ENCODE data around the gene SCN1A.
A peak's percentile ranks its signal among the peaks of the same experiment; 100 is the strongest.

Gene SCN1A

GRCh38 chr2:165967746-165968145 lies 160.1 kb downstream of the SCN1A start:
- no peak for DNase-seq

DNA sequence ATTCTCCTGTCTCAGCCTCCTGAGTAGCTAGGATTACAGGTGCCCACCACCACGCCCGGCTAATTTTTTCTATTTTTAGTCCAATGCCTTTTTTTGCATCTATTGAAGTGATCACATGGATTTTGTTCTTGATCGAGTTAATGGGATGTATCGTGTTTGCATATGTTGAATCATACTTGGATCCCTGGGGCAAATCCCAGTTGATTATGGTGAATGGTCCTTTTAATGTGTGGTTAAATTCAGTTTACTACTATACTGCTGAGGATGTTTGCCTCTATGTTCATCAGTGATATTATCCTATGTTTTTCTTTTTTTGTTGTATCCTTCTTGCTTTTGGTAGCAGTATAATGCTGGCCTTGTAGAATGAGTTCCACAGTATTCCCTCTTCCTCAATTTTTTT lies 166.0 kb downstream of the SCN1A start:
- no peak for DNase-seq

GRCh38 chr2:165959371-165959770 lies 168.4 kb downstream of the SCN1A start:
- no peak for DNase-seq

GRCh38 chr2:165958313-165958960 lies 169.4 kb downstream of the SCN1A start:
- DNase-seq, result no peak

GRCh38 chr2:165957030-165957675 lies 170.7 kb downstream of the SCN1A start:
- DNase-seq, result no peak

GRCh38 chr2:165953655-165954606 lies 173.9 kb downstream of the SCN1A start, which contains the start of gene TTC21B:
Gene TTC21B, minus strand, starts transcription at chr2:165953776. Its CDS starts 71 bp downstream, at chr2:165953705.
- peak; percentile 92 for DNase-seq

- DNase-seq, result no peak
Observed at GRCh38 chr2:165953306-165953654, 174.5 kb downstream of the SCN1A start.

- no peak for DNase-seq
Observed at GRCh38 chr2:165952741-165953211, 175.0 kb downstream of the SCN1A start.

- DNase-seq, result no peak
Observed at GRCh38 chr2:165952085-165952484, 175.7 kb downstream of the SCN1A start.

DNA sequence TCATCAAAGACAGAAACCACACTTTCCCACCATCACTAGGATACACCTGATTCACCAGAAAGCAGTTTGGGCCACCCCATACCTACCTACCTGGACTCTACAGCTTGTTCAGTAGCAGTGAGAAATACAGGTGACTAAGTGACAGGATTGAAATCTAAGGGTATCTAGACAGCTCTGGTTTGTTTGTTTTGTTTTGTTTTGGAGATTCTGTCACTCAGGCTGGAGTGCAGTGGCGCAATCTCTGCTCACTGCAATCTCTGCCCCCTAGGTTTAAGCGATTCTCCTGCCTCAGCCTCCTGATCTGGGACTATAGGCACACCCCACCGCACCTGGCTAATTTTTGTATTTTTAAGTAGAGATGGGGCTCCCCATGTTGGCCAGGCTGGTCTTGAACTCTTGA lies 177.4 kb downstream of the SCN1A start:
- no peak for DNase-seq

DNA sequence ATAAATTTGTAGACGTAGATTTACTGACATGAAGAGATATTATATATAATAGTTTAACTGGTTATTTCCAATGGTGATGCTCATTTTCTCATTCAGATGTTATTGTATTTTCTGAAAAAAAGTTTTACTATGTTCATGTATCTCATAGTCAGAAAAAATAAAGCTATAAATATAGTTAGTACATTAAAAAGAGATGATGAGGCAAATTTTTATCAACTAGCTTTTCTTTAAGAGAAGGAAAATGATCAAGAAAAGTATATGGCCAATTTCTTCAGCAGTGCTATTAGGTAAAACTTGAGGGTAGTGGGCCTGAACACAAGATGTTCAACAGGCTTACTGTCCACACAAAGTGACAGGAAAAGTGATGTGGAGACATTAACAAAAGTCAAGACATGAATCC lies 186.0 kb downstream of the SCN1A start:
- no peak for DNase-seq

DNA sequence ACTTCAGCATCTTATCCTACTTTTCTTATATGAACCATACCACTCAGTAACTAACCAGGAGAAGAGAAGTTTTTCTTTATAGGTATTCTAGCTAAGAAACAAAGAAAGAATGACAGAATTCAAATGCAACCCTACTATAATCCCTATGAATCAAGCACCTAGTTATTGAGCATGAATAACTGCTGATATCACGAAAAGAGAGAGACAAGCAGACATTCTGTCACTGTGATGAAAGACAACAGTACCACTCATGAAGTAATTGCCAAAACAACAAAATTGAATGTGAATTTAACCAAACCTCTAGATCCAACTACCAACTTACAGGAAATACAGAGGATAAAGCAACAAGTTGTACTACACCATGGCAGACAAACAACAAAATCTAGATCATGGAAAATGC lies 189.6 kb downstream of the SCN1A start:
- DNase-seq, result no peak
